ENCODE measurements around the gene CRYBB2.

- TF ChIP-seq CTCF (IDR thresholded peaks at IDR 0.05; ENCODE audit: low read depth, low read length, missing input control) = no peak
- TF ChIP-seq TAF1 (conservative IDR thresholded peaks at IDR 0.05) = no peak
- no peak for TF ChIP-seq JUND (IDR thresholded peaks at IDR 0.05)
- TF ChIP-seq, protein P1, sequence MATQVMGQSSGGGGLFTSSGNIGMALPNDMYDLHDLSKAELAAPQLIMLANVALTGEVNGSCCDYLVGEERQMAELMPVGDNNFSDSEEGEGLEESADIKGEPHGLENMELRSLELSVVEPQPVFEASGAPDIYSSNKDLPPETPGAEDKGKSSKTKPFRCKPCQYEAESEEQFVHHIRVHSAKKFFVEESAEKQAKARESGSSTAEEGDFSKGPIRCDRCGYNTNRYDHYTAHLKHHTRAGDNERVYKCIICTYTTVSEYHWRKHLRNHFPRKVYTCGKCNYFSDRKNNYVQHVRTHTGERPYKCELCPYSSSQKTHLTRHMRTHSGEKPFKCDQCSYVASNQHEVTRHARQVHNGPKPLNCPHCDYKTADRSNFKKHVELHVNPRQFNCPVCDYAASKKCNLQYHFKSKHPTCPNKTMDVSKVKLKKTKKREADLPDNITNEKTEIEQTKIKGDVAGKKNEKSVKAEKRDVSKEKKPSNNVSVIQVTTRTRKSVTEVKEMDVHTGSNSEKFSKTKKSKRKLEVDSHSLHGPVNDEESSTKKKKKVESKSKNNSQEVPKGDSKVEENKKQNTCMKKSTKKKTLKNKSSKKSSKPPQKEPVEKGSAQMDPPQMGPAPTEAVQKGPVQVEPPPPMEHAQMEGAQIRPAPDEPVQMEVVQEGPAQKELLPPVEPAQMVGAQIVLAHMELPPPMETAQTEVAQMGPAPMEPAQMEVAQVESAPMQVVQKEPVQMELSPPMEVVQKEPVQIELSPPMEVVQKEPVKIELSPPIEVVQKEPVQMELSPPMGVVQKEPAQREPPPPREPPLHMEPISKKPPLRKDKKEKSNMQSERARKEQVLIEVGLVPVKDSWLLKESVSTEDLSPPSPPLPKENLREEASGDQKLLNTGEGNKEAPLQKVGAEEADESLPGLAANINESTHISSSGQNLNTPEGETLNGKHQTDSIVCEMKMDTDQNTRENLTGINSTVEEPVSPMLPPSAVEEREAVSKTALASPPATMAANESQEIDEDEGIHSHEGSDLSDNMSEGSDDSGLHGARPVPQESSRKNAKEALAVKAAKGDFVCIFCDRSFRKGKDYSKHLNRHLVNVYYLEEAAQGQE (IDR thresholded peaks at IDR 0.05) = no peak
- no peak for TF ChIP-seq GABPA (IDR thresholded peaks at IDR 0.05 in 1 of 2, conservative IDR thresholded peaks at IDR 0.05 in 1 of 2)
- no peak for TF ChIP-seq RXRA (IDR thresholded peaks at IDR 0.05)
- TF ChIP-seq YY1 (IDR thresholded peaks at IDR 0.05) = no peak
- no peak for TF ChIP-seq EGR1 (IDR thresholded peaks at IDR 0.05; ENCODE audit: low read depth in 2 of 2)
- no peak for TF ChIP-seq SP1 (IDR thresholded peaks at IDR 0.05)
- TF ChIP-seq RAD21 (IDR thresholded peaks at IDR 0.05) = no peak
- TF ChIP-seq, protein P2, sequence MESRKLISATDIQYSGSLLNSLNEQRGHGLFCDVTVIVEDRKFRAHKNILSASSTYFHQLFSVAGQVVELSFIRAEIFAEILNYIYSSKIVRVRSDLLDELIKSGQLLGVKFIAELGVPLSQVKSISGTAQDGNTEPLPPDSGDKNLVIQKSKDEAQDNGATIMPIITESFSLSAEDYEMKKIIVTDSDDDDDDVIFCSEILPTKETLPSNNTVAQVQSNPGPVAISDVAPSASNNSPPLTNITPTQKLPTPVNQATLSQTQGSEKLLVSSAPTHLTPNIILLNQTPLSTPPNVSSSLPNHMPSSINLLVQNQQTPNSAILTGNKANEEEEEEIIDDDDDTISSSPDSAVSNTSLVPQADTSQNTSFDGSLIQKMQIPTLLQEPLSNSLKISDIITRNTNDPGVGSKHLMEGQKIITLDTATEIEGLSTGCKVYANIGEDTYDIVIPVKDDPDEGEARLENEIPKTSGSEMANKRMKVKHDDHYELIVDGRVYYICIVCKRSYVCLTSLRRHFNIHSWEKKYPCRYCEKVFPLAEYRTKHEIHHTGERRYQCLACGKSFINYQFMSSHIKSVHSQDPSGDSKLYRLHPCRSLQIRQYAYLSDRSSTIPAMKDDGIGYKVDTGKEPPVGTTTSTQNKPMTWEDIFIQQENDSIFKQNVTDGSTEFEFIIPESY (IDR thresholded peaks at IDR 0.05) = no peak
- no peak for TF ChIP-seq FOXA1 (IDR thresholded peaks at IDR 0.05)
- TF ChIP-seq, protein P3, sequence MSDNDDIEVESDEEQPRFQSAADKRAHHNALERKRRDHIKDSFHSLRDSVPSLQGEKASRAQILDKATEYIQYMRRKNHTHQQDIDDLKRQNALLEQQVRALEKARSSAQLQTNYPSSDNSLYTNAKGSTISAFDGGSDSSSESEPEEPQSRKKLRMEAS (IDR thresholded peaks at IDR 0.05) = no peak
Observed at GRCh38 chr22:25199731-25200520, 19.5 kb upstream of the CRYBB2 start, which contains the start of gene CRYBB3.

Measured in liver (tissue), 3 donors.